Stimulated activated CD8-positive, alpha-beta memory T cell treated with anti-CD3 and anti-CD28 coated beads, Interleukin-7, amount 100 ng/mL, for 1 hour (primary cell): ENCODE measurements around the gene ZNF775.

Experiments
- DNase-seq, 2 donors: peaks; one replicate each; pipeline ENCODE4 v3.0.0-alpha.2; 2020; ENCODE audit warnings: low read depth in 2 of 2

The ZNF775 gene

DNA sequence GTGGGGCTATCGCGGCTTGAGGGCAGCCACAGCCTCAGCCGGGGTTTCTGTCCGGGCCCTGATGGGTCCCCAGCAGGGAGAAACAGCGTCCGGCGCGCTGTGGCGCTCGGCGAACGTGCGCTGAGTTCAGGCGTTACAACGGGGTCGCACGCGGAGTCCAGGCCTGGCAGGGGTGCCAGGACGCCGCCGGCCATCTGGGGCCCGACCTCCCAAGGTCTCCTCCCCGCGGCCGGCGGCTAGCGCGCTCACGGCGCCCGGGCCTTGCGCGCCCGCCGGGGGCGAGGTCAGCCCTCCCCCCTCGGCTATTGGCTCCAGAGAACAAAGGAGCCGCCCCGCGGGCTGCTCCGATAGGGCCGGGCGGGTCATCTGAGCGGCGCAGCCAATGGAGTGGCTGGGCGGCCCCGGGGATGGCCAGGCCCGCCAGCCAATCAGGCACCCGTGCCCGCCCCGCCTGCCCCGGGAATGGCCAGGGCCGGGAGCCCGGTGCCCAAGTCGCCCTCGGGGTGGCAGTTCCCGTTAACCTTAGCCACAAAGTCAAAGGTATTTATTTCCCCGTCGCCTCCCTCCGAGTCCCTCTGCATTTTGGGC lies at the start of gene ZNF775:
Gene ZNF775 (plus strand): TSS at position 478 of the 588 bp plus-strand sequence. CDS start 9,141 bp downstream, outside the sequence.
- peak; percentile 81 to 83 for DNase-seq

DNA sequence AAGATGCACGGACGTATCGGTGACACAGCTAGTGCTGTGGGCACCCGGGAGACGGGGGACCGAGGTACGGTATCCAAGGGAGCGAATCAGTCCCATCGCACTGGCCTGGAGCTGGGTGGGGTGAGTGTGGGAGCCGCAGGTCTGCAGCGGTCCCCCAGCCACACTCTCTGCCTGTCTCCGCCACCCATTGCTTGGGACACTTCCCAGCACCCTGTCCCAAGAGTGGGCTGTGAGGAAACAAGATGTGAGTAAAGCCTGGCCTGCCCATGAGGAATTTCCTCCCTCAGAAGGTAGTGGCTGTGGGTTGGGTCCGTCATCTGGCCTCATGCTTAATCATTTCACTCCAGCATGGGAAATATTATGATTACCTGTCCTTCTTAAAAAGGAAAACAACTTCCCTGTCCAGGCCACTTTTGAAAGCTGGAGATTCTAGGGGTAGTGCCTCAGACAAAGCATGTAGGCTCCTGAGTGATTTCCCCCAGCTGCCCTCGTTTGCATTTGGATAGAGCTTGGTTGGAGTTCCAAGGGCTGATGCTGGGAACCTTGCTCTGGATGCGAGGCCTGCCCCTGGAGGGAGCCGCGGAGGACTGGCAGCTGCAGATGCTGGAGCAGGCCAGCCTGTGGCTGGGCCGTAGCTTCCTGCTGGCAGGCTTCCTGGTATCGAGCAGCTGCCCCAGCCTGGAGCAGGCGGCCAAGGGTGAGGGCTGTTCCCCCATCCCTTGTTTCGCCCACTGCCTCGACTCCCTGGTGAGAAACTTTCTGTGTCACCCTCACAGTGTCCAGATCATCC lies 49.6 kb upstream of the ZNF775 start:
- DNase-seq: no peak

DNA sequence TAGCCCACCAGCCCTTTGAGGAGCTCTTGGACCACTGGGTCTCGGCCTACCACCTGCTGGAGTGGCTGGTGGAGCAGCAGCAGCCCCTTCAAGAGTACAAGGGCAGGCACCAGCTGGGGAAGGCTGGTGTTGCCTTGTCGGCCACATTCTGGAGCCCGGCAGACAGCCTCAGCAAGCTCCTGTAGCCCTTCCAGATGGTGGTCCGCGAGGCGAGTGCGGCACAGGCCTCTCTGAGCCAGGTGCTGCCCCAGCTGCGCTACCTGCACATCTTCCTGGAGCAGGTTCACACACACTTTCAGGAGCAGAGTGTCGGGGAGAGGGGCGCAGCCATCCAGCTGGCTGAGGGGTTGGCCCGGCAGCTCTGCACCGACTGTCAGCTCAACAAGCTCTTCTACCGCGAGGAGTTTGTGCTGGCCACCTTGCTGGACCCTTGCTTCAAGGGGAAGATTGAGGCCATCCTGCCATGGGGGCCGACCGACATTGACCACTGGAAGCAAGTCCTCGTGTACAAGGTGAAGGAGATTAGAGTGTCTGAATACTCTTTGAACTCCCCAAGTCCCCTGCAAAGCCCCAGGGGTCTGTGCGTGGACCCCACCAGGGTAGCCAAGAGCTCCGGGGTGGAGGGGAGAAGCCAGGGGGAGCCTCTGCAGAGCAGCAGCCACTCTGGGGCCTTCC lies 48.8 kb upstream of the ZNF775 start:
- no peak for DNase-seq

DNA sequence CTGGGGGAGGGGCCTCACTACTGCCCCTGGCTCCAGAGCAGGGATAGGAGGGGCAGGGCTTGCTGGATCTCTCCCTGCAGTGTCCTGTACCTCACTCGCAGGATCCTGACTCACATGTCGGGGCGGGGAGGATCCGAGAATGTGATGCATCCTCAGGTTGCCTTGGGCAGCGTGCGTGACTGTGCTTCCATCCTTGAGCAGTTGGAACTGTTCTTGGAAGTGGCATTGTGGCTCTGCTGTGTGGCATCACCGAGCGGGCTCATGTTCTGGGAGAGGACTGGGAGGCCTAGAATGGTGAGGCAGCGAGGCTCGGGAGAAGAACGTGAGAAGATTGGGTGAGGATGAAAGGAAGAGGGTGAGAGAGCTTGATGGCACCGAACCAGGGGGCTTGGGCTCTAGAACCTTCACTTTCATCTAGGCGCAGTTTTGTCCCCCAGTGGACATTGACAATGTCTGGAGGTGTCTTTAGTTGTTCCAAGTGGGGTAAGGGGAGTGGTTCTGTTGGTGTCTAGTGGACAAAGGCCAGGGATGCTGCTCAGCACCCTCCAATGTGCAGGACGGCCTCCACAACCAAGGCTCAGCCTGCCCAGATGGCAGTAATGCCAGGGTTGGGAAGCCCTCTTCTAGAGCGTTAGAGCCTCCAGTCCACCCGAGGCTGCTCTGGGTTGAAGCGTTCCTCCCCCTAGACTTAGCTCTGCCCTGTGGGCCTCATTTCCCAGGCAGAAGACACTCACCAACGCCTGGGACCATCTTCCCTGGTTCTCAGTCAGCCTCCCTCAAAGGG lies 46.1 kb upstream of the ZNF775 start:
- no peak for DNase-seq

DNA sequence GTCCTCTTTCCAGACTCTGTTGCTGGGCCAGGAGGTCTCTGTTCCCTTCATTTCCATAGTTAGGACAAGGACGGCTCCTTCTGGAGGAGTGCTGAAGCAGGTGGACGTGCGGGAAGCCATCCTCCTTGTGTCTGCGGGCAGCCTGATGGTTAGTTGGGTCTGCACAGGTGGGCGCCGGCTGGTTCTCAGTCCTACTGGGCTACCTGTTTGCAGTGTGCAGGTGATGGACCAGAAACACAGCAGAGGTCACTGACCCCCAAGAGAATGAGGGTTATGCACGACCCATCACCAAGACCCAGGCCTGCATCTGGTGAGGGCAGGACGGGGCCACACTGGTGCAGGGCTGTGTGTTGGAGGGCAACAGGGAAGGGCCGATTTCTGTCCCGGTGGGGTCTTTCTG lies 45.5 kb upstream of the ZNF775 start:
- DNase-seq: no peak

DNA sequence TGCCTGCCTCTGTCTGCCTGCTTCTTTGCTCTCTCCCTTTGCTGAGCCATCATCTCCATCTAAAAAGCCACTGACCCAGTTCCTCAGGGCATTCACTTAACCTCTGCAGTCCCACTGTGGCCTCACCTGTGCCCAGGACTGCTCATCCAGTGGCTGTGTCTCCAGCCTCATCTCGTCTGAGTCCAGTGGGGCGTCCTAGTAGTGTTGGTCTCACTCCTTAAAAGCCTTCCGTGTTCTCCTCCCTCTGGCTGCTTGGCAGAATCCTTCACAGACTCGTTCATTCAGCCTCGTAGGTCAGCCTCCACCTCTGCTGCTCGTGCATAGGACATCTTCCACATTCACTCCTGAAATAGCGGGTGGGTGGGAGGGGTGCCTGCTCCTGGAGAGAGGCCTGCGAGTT lies 45.0 kb upstream of the ZNF775 start:
- DNase-seq: no peak

DNA sequence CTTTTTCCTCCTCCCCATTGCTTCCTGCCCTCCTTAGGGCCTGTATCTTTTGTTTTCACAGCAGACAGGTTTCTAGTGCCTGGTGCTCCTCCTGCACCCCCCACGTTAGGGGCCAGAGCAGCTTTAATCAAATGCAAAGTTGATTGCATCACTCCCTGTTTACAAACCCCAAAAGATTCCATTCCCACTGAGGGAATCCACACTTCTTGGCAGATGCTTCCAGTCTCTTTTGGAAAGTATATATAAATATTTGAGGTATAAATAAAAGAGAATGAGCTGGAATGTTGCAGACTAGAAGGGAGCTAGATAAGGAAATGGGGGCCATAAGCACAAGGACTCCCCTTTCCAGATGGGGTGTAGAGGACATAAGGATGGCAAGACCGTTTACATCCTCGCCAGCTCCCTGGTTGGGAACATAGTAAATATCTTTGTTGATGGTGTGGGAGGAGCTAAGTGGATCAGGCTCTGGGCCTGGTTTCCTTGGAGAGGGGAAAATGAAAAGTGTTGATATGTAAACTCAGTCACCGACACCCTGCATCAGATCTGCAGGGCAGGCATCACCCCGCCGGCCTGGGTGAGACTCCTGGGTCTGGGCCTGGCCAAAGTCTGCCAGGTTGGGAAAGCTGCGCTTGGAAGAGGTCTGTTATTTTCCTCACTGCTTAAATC lies 43.9 kb upstream of the ZNF775 start:
- DNase-seq: no peak

DNA sequence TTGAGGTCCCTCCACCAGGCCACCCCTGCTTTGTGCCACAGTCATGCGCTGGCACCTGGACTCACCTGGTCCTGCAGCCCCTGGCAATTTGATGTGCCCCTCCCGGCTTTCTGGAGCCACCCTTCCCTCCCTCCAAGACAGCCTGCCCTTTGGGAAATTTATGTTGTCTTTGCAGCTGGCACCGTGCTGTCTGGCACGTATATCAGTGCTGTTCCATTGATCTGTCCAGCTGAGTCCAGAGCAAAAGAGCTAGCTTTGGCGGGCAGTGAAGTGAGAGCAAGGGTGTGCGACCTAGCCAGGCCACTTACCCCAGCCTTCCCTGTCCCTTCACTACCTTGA lies 43.4 kb upstream of the ZNF775 start:
- DNase-seq: no peak

DNA sequence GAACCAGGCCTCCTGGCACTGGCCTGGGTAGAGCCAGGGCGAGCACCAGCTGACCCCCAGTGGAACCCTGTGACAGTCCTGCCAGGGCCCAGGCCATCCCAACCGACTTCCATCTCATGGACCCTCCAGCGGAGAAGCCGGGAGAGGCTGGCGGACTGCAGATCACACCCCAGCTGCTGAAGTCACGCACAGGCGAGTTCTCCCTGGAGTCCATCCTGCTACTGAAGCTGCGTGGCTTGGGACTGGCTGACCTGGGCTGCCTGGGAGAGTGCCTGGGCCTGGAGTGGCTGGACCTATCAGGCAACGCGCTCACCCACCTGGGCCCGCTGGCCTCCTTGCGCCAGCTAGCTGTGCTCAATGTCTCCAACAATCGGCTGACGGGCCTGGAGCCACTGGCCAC lies 42.4 kb upstream of the ZNF775 start:
- DNase-seq: no peak

DNA sequence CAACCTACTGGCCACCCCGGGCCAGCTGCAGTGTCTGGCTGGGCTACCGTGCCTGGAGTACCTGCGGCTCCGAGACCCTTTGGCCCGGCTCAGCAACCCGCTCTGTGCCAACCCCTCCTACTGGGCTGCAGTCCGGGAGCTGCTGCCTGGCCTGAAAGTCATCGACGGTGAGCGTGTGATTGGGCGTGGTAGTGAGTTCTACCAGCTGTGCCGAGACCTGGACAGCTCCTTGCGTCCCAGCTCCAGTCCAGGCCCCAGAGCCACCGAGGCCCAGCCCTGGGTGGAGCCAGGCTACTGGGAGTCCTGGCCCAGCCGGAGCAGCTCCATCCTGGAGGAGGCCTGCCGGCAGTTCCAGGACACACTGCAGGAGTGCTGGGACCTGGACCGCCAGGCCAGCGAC lies 42.0 kb upstream of the ZNF775 start:
- no peak for DNase-seq

DNA sequence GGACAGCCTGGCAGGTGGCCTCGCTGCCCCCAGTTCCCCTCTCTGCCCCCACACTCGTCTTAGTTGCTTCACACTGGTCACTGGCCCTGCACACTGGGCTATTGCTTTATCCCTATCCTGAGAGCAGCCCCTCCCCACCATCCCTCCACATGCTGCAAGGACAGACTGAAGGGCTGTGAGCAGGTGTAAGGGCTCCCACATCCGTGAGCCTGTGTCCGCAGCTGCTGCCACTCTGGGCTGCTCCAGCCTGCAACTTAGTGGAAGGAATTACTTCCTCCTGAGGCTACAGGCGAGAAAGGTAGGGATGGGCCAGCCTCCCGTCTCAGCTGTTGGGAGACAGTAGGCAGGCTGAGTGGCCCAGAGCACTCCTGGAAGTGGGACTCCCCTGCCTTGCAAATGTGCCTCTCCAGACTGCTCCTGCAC lies 41.5 kb upstream of the ZNF775 start:
- DNase-seq: no peak

DNA sequence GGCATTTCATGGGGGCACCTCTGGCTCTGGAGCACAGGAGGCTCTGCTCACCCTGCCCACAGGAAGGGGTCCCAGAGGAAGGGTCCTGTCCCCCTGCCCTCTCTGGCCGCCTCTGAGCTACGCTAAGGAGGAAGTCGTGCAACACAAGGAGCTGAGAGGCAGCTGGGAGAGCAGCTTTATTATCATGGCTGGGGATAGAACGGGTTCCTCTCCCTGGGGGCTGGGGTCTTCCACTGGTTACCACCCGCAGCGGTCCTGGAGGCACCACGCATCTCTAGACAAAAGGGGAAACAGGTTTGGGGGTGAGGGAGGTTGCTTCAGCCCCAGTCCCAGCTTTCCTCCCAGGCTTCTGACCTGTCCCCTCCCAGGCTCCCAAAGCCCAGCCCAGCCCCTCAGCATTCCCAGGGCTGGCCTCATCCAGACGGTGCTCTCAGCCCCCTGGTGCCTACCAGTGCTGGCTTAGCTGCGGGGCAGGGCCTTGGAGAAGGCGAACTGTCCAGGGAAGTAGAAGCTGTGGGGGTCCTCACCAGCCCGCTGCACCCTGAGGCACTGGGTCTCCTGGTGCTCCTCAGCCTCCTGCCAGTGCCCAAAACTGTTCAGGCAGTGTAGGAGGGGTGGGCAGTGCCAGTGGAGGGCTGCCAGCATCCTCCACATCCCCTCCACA lies 40.8 kb upstream of the ZNF775 start:
- no peak for DNase-seq

DNA sequence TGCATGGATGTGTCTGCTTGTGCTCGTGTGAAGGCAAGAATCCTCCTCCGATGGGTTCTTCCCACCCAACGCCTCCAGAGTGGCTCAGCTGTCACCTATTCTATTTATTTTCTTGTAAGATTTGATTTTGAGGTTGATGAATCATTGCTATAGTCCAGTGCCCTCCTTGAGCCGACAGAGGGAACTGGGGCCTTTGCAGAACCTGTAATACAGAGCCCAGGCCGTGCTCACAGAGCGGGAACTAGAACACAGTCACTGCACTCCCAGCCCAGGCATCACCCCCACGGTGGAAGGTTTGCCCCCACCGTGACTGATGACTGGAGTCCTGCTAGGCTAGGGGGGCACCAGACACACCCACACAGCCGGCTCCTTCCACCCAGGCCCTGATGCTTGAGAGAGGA lies 39.7 kb upstream of the ZNF775 start:
- DNase-seq: no peak

DNA sequence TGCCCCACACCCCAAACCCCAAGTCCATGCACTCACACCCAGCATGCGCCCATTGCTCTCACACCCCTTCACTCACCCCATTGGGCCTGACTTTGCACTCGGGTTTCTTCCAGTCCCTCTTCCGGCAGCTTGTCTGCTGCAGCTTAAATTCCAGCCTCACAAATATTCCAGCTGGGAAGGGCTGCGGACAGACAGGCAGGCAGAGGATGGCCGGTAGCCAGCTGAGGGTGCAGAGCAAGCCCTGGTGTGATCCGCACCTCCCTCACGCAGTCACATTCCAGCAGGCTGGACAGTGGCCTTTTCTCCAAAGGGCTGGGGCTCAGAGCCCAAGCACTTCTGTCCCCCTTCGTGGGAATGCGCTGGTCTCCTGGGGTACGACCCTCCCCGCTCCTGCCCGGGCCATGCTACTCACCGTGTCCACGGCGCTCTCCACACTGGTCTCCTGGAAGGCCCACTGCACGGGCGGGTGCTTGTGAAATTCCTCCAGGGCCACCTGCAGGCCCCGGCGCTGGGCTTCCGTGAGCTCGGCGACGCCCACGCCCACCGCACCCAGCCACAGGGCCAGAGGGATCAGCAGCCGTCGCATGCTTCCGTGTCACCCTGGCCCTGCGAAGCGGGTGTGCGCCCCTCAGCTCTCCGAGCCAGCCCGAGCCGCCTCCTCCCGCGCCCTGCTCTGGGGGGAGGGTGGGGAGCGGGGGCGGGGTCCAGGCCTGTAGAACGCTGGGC lies 38.9 kb upstream of the ZNF775 start:
- DNase-seq: no peak

DNA sequence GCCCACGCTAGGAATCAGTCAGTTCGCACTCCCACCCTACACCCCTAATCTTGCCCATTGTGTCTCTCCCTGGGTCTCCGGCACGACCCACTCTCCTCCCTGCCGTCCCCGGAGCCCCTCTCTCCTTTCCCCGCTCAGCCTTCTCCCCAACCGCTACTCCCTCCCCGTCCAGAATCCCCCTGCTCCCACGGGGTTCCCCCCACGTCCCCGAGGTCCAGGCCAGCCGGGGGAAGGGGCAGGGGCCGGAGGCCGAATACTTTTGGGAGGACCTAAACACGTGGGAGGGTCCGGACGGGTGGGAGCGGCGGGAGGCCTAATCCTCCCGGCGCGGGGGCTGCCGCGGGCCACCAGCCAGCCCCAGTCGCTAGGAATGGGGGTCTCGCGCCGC lies 38.3 kb upstream of the ZNF775 start:
- DNase-seq: no peak

DNA sequence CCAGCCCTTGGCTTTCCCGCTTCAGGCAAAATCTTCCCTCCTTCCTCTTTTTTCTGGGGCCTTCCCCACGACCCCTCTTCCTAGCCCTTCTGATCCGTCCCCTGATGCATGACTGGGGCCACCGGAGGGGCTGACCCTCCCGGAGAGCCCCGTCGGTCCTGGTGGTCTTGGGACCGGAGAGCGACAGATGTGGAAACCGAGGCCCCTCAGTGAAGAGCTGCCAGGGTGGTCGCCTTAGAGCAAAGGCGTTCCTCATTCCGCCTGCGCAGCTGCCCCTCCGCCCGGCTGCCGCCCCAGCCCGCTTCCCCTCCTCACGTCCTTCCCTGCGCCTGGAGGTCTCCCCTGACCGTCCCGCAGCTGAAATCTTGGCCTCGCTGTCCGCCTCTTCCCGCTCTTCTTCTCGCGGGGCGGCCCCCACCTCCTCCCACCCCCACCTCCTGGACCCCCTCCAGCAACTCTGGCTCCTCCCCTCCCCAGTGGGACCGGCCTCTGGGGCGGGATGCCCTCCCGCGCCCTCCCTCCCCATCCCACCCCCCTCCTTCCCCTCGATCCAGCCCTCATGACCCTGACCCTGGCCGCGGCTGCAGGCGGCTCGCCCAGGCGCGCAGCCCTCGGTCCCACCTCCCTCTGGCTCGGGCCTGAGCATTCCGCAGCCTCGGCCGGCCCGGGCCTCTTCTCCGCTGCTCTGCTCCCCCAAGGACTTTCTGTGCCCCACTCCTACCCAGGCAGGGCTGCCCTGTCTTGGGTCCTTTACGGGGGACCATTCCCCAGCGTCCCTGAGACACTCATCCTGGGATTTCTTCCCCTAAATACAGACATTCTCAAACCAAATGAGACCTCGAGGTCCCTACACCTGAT lies 37.6 kb upstream of the ZNF775 start, which contains the start of gene RARRES2:
Gene RARRES2 (minus strand): TSS at position 367 of the 858 bp plus-strand sequence. CDS start 1,020 bp downstream, outside the sequence.
- DNase-seq: no peak

DNA sequence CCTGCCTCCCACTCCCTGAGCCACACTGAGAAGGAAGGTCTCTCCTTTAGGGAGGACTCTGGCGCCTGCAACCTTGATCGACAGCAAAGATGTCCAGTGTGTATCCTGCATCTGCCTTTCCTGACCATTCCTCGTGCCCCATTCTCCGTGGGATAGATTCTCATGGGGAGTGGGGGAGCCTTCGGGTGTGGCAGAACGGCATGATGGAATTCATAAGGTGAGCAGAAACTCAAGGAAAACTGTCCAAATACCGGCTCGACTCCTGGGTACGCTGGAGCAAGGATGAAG lies 37.1 kb upstream of the ZNF775 start:
- no peak for DNase-seq

DNA sequence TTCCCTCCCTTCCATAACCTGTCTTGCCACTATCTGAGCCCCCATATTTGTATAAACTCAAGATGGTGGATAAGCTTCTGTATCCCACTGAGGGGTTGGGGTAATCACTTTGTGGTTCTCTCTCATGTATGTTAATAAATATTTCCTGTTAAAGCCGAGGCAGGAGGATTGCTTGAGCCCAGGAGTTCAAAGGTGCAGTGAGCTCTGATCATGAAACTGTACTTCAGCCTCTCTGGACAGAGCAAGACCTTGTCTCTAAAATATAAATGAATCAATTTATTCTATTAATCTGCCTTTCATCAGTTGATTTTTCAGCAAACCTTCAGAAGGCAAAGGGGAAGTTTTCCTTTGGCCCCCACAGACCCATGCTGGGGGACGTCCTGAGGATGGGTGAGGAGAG lies 35.9 kb upstream of the ZNF775 start:
- no peak for DNase-seq

DNA sequence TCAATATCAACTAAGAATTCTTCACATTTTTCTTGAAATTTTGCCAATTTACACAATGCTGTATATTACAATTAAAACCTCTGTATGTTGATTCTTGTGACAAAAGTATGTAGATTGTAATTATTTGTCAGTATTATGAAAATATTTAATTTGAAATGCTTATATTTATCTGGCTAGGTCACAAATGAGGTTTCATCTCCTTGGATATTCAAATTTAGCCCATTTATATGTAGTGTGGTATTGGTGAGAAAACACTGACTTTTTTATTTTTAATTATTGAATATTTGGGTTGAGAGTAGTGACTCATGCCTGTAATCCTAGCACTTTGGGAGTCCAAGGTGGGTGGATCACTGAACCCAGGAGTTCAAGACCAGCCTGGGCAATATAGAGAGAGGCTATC lies 34.8 kb upstream of the ZNF775 start:
- DNase-seq: no peak

DNA sequence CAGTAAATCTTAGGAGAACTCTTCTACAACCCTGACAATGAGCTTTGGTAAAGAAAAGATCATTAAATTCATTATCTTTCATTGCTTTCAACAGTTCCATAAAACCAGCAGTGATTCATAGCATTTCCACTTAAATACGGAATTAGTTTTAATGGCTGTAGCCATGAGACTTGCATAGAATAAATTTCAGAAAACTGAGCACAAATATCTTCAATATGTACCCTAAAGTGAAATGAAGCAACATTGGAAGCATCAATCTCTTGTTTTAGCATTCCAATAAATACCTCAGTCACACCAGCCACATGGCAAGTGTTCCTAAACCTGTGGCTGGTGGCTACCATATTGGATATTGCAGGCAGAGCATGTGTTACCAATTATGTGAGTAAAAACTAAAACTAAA lies 34.1 kb upstream of the ZNF775 start:
- DNase-seq: no peak
